H54 (cell line): ENCODE measurements around the gene SRF.

Experiments
- DNase-seq: peaks from one replicate; pipeline ENCODE4 v3.0.0; 2011; ENCODE audit warnings: low spot score, mixed read lengths; ENCODE audit not compliant: insufficient read length
- FAIRE-seq: peaks from 3 replicates; lab custom pipeline; 2011; peaks lifted over from hg19 to GRCh38; lab: Jason Lieb, UNC
- POLR2A ChIP-seq: IDR thresholded peaks from 2 replicates; pipeline ENCODE4 v1.6.1; 2011; ENCODE audit warnings: low read depth, mild to moderate bottlenecking, low read length

SRF gene

GRCh38 chr6:43142101-43142500 is 29.0 kb upstream of the SRF start:
- TF ChIP-seq POLR2A = no peak
- FAIRE-seq = no peak
- DNase-seq = no peak

- no peak for TF ChIP-seq POLR2A
- FAIRE-seq (peak; percentile 80), DNase-seq (peak; percentile 96)
Measured at GRCh38 chr6:43143235-43144128, 27.6 kb upstream of the SRF start.

GRCh38 chr6:43144879-43145278 is 26.2 kb upstream of the SRF start:
- FAIRE-seq = no peak
- no peak for DNase-seq
- no peak for TF ChIP-seq POLR2A

GRCh38 chr6:43146261-43146660 is 24.8 kb upstream of the SRF start:
- no peak for DNase-seq
- no peak for FAIRE-seq
- no peak for TF ChIP-seq POLR2A

- DNase-seq = no peak
- FAIRE-seq = no peak
- TF ChIP-seq POLR2A = no peak
Measured at GRCh38 chr6:43146709-43147688, 24.1 kb upstream of the SRF start.

GRCh38 chr6:43147691-43148477 is 23.2 kb upstream of the SRF start:
- FAIRE-seq = no peak
- DNase-seq = no peak
- no peak for TF ChIP-seq POLR2A

- FAIRE-seq (no peak), DNase-seq (no peak)
- TF ChIP-seq POLR2A = no peak
Measured at GRCh38 chr6:43149265-43149664, 21.8 kb upstream of the SRF start.

GRCh38 chr6:43150051-43150751 is 20.9 kb upstream of the SRF start:
- DNase-seq = no peak
- FAIRE-seq = no peak

GRCh38 chr6:43159599-43159998 is 11.5 kb upstream of the SRF start:
- no peak for TF ChIP-seq POLR2A
- DNase-seq (no peak), FAIRE-seq (no peak)

More at GRCh38 chr6:43150051-43150751, 20.9 kb upstream of the SRF start:
- TF ChIP-seq POLR2A = no peak

- FAIRE-seq = no peak
- no peak for DNase-seq
Measured at GRCh38 chr6:43163899-43164298, 7.2 kb upstream of the SRF start.

GRCh38 chr6:43170417-43170930 is 595 bp upstream of the SRF start:
- FAIRE-seq = peak; percentile 55

More at GRCh38 chr6:43163899-43164298, 7.2 kb upstream of the SRF start:
- no peak for TF ChIP-seq POLR2A

GRCh38 chr6:43171707-43172103 is 636 bp downstream of the SRF start:
- no peak for FAIRE-seq
- no peak for TF ChIP-seq POLR2A
- no peak for DNase-seq

More at GRCh38 chr6:43170417-43170930, 595 bp upstream of the SRF start:
- no peak for TF ChIP-seq POLR2A
- DNase-seq = peak; percentile 81
